GM19240 (cell line): ENCODE results near the gene ACYP2.
A peak's percentile ranks its signal among the peaks of the same experiment; 100 is the strongest.
"Not testable (repeated sequence)": the region's sequence is repeated elsewhere in the genome, so short reads cannot be mapped to it uniquely, and the experiment has no call there.

Experiments
- DNase-seq: peaks from one replicate; pipeline ENCODE4 v3.0.0; 2011; ENCODE audit warnings: low spot score; ENCODE audit not compliant: insufficient read length

The ACYP2 gene

DNA sequence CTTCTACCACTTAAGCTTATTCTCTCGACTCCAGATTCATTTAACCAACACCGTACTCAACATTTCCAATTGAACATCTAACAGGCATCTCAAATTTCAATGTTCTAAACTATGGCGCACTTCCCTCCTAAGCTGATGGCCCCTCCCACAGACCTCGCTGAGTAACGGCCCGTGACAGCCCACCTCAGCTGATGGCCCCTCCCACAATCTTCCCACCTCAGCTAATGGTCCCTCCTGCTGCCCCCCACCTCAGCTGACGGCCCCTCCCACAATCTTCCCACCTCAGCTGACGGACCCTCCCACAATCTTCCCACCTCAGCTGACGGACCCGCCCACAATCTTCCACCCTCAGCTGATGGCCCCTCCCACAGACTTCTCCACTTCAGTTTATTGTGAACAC, 197.7 kb downstream of the ACYP2 start:
- DNase-seq, result no peak

DNA sequence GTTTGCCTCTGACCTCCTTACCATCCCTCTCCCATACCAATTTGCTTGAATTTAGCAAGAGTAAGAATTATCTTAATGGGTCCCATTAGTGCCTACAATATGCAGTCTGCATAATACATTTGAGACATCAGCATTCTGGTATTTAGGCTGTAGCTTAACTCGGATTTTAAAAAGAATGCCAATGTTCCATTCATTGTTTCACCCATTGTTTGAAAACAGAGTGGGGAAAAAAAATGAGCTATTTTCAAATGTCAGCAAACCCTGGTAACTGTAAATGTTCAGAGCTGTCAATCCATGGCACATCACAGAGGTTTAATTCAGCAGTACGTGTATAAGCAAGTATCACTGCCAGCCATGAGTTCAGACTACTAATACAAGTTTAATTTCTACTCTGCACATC, 202.6 kb downstream of the ACYP2 start:
- no peak for DNase-seq

DNA sequence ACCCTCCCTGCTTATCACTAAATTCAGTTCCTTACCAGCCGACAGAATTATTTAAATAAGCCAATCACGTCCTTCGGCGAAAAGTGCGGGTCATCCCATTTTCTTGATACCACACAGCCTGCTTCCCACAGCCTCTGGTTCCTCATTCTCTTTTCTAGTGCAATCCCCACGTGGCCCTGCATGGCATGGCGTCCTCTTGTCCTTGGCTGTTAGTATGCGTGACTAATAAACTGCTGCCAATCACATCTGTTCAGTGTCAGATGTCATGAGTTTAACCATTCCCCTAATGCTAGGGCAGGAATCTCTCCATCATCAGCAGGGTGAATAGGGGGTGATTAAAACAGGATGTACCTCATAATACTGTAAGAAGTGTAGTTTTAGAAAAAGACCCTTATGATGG, 203.4 kb downstream of the ACYP2 start:
- DNase-seq, result no peak

DNA sequence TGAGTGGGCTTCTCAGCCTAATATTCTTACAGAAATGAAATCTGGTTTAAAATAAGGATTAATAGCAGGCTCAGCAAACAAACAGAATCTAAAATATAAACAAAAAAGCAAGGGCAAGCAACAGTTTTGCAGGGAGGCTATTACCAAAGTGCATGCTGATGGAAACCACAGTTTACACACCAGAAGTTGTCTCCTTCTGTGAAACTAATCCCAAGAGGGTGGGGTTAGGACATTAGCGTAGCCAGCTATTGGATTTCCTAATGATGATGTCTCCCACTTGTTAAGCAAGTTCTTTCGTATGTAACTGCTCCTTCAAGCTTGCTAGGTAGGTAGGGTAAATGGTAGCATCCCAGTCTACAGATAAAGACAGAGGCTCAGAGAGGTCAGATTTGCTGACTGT, 205.6 kb downstream of the ACYP2 start:
- DNase-seq, result no peak

DNA sequence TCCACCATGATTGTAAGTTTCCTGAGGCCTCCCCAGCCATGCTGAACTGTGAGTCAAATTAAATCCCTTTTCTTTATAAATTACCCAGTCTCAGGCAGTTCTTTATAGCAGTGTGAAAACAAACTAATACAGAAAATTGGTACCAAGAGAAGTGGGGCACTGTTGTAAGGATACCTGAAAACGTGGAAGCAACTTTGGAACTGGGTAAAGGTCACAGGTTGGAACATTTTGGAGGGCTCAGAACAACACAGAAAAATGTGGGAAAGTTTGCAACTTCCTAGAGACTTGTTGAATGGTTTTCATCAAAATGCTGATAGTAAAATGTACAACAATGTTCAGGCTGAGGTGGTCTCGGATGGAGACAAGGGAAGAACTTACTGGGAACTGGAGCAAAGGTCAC, 209.1 kb downstream of the ACYP2 start:
- not testable (repeated sequence) for DNase-seq

DNA sequence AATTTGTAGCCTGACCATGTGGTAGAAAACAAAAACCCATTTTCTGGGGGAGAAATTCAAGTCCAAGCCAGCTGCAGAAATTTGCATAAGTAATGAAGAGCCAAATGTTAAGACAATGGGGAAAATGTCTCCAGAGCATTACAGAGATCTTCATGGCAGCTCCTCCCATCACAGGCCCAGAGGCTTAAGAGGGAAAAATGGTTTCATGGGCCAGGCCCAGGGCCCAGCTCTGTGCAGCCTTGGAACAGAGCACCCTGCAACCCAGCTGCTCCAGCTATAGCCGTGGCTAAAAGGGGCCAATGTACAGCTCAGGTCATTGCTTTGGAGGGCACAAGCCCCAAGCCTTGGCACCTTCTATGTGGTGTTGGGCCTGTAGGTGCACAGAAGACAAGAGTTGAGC, 209.7 kb downstream of the ACYP2 start:
- DNase-seq, result no peak

DNA sequence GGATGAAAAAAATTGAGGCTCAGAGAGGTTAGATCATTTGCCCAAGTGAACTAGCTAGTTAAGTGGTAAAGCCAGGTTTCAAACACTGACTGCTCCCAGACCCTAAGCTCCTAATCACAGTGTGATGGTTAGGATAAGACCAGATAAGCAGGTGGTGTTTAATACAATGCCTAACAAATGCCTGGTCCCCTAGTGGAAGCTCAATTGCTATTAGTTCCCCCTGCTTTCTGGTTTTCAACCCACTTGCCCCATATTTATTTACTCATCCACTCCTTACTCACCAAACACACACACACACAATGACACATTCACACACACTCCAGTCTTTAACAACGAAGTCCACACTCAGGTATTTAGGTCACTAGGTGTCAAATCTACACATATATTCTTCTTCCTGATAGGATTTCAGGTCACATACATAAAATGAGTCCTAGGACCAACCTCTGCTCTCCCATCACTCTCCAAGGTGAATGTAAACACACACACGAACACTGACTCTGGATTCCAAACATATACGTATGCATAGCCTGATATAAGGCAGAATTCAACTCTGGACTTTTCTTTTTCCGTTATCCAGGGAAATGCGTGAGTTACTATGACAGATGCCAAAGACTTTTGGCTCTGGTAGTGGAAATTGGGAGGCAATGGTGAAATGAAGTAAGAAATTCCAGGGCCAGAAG, 214.2 kb downstream of the ACYP2 start:
- DNase-seq, result no peak

DNA sequence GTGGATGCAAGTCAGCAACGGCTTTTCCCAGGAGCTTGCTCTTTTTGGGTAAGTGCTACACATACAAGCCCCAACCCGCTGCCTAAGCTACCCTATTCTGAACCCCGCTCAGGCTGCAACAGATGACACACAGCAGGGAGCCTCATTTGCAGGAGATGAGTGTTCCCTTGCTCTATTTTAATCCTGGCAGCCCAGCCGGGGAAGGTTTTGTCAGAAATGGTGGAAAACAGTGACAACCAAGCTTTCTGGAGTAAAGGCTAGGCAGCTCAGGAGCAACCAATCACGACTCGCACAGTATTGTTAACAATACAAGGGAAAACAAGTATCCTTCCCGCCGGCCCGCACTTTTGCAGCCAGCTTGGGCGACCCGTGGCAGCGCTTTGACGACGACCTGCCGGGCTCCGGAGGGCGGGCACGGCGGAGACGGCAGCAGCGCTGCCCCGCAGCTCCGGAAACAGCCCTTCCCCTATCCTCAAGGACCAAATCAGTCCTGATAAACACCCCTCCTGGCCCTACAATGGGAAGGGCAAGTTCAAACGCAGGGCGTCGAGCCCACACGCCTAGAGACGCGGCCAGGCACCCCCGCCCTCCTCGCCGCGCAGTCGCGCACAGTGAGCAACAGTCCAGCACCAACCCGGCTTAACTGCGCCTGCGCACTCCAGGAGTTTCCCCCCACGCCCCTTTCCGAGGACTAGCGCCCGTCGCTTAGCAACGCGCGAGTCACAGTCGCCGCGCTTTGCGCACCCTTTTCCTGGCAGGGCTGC, 214.9 kb downstream of the ACYP2 start:
- DNase-seq, result peak; percentile 82

DNA sequence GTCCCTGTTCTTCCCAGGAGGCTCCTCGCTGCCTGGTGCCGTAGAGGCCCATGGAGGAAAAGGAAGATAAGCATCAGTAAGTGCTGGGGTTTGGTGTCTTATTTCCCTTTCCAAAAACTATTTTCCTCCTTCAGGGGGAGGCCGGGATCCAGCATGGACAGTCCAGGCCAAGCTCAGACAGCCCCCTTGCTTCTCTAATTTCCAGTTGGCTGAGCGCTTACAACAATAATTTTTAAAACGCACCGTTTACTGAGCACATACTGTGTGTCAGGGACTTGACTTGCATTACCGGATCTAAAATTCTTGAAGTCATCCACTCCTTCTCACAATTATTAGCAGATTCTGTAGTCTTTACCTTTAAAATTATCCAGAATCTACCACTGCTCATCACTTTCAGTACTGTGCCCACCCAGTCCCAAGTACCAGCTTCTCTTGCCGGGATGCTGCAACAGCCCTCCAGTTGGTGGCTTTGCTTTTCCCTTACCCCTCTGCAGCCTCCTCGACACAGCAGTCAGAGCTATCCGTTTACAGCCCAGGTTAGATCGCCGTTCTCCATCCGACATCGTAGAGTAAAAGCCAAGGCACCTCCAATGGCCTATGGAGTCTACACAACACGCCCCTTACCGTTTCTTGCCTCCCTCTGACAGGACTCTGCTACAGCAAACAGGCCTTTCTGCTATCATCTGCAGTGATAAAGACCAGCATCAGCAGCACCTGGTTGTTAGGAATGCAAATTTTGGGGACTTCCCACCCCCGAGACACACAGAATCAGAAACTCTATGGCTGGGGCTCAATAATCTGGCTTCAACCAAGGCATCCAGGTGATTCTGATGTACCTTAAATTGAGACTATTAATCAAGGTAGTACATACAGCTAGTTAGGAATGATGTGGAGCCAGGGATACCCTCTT, 215.8 kb downstream of the ACYP2 start:
- no peak for DNase-seq

DNA sequence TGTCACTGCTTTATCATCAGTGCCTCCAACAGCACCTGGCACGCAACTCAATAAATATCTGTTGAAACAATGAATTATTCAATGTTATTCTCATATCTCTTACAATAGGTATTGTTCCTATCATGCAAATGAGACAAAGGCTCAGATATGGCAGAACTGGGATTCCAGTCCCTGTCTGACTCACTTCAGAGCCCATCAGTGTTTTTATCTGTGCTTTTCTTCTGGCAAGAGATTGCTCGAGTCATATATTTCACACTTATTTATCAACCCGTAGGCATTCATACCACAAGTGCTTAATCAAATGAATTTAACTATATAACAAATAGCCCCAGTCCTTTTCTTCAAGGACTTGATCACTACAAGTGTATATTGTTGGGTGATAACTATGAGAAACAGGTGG, 217.0 kb downstream of the ACYP2 start:
- DNase-seq, result no peak

DNA sequence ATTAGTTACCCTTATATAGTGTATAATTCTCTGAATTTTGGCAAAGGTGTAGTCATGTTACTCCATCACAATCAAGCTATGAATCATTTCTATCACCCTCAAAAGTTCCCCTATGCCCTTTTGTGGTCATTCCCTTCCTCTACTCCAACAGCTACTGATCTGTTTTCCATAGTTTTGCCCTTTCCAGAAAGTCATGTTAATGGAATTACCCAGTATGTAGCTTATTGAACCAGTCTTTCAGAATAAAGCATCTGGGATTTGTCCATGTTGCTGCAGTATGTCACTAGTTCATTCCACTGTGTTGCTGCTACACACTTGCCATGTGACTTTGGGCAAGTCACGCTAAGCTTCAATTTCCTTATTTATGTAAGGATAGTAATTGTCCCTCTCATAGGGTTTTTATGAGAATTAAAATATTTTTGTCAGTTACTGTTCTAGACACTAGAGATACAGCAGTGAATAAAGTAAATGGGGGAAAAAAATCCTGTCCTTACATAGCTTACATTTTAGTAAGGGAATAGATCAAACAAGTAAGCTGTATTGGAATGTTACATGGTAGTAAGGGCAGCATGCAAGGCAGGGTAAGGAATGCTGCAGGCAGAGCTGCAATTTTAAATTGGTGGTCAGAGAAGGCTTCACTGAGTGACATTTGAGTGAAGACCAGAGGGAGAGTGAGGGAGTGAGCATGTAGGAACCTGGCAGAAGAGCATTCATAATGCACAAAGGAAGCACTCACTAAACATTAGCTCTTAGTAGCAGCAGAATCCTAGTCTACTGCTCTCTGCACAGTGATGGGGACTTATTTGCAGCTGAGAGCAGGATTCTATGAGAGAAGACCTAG, 220.9 kb downstream of the ACYP2 start:
- DNase-seq, result no peak

DNA sequence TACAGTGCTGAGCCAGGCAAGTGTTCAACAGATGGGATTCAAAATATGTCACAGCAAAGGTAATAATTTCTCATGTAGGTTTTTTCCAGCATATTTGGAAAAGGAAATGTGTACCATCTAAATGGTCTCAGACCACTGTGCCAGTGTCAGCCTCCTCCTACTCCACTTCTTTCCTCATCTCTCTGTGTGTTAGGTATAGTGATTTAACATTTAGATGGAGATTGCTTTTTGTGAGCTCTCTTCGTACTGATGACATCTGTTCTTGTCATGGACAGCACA, 221.5 kb downstream of the ACYP2 start:
- DNase-seq, result no peak

DNA sequence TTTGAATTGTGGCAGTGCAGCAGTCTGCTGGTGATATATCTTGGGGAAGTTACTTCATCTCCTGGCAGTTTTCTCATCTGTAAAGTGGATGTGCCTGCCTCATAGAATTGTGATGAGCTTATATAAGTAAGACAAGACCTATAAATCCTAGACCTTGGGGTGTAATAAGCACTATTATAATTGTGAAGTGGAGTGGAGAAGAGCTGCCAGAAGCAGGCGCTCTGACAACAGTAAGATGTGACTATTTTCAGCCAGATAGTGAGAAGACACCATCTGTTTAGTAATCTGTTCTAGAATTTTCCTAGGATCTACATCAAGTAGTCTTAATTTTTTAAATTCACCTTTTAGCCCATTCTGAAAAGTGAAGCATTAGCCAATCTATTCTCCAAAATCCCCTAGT, 226.2 kb downstream of the ACYP2 start:
- DNase-seq, result no peak

DNA sequence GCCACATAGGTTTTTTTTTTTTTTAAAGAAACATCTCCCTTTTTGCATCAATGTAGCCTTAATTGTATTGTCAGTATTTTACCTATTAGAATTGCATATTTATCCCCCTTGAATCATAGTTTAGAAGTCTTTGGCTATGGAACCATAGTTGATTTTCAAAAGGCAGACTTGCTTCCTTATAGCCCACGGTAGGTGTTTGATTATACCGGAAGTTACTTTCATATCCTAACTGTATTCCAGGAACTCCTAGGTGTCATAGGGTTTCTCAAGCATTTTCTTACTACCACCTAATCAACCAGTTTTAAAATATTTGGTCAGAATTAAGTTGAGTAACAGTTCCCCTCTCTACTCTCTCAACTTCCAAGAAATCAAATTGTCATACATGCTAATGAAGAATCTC, 227.2 kb downstream of the ACYP2 start:
- no peak for DNase-seq

DNA sequence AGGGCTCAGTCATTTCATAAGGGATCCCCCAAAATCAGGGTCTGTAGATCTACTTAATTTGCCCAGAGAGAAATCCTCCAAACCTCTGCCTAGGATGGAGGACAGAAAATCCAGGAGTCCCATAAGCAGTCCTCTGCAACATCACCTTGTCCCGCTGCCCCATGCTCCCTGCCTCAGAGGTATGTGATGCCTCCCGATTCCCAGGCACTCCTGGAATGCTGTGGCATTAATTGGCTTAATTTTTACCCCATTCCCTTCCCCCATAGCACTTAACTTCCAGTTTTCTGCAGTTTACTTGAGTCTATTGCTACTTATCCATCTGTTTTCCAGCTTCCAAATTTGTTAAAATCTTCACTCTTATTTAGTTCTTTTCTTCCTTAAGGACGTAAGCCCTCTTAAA, 232.2 kb downstream of the ACYP2 start:
- DNase-seq, result no peak

DNA sequence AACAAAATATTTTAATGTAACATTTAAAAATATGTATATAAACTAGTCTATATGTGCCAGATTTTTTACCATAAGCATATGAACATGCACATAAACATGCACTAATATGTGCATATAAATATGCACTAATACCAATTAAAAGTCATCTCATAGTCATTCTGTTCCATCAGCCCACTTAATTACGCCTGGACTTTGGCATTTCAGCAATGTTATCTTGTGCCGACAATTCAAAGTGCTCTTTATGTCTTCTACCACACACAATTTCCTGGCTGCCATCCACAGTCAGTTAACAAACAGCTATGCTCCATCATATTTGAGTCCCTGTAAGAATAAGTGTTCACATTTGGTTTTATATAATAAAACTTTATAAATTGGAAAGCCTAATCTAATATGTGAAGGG, 233.2 kb downstream of the ACYP2 start:
- DNase-seq, result no peak

DNA sequence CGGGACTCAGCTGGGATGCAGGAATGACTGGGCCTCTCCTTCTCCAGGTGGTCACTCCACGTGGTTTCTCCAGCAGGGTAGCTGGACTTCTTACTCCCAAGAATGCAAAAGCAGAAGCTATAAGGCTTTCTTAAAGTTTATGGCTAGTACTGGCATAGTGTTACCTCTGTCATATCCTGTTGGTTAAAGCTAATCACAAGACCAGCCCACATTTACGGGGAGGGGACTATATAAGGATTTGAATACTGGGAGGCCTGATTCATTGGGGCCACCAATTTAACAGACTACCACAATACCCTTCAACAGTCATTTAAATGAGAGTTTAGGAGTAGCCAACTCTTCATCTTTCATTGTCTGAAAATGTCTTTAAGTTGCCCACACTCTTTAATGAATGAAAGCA, 235.0 kb downstream of the ACYP2 start:
- DNase-seq, result no peak

DNA sequence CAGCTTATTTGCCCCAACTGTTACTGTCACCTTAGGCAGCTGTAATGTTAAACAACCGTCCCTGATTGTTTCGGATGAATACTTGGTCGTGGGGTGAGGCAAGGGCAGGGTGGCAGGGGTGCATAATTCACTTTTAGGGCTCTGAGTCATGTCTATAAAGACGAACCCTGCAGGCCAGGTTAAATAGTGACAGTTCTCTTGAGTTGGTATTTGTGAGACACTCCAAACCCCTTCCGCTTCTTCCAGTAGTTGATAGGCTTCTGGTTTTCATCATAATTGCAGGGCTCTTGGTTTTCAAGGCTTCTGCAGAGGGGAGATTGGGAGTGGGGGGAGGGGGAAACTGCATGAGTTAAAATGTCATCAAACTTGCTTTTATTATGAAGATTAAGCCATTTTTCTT, 237.8 kb downstream of the ACYP2 start:
- DNase-seq, result no peak
